NCI-H1694 (cell line): ENCODE results near the gene MBNL1.
"Not testable (repeated sequence)": the region's sequence is repeated elsewhere in the genome, so short reads cannot be mapped to it uniquely, and the experiment has no call there.

Source experiments
- DNase-seq: peaks from one replicate; lab custom pipeline; 2025; lab: John Stamatoyannopoulos, UW

MBNL1 gene

GRCh38 chr3:152350139-152350538 is 81.4 kb downstream of the MBNL1 start:
- DNase-seq: no peak

GRCh38 chr3:152350776-152351175 is 82.0 kb downstream of the MBNL1 start:
- DNase-seq: no peak

GRCh38 chr3:152352554-152352953 is 83.8 kb downstream of the MBNL1 start:
- DNase-seq: no peak

- no peak for DNase-seq
Observed at GRCh38 chr3:152353578-152353977, 84.8 kb downstream of the MBNL1 start.

GRCh38 chr3:152355744-152356665 is 87.3 kb downstream of the MBNL1 start:
- DNase-seq: no peak

- no peak for DNase-seq
Observed at GRCh38 chr3:152356870-152357276, 88.1 kb downstream of the MBNL1 start.

- no peak for DNase-seq
Observed at GRCh38 chr3:152357587-152357986, 88.9 kb downstream of the MBNL1 start.

GRCh38 chr3:152359385-152360248 is 90.9 kb downstream of the MBNL1 start:
- no peak for DNase-seq

GRCh38 chr3:152360302-152360701 is 91.6 kb downstream of the MBNL1 start:
- no peak for DNase-seq

- no peak for DNase-seq
Observed at GRCh38 chr3:152360966-152361365, 92.2 kb downstream of the MBNL1 start.

- DNase-seq: no peak
Observed at GRCh38 chr3:152362086-152362485, 93.4 kb downstream of the MBNL1 start.

GRCh38 chr3:152364237-152364636 is 95.5 kb downstream of the MBNL1 start:
- no peak for DNase-seq

- no peak for DNase-seq
Observed at GRCh38 chr3:152365126-152365525, 96.4 kb downstream of the MBNL1 start.

GRCh38 chr3:152365766-152366593 is 97.3 kb downstream of the MBNL1 start:
- no peak for DNase-seq

- not testable (repeated sequence) for DNase-seq
Observed at GRCh38 chr3:152367192-152367591, 98.5 kb downstream of the MBNL1 start.

- DNase-seq: not testable (repeated sequence)
Observed at GRCh38 chr3:152372633-152373032, 103.9 kb downstream of the MBNL1 start.

- DNase-seq: no peak
Observed at GRCh38 chr3:152373379-152373778, 104.7 kb downstream of the MBNL1 start.

- no peak for DNase-seq
Observed at GRCh38 chr3:152374262-152374990, 105.7 kb downstream of the MBNL1 start.

GRCh38 chr3:152375546-152375945 is 106.8 kb downstream of the MBNL1 start:
- DNase-seq: no peak

- DNase-seq: no peak
Observed at GRCh38 chr3:152376351-152377183, 107.8 kb downstream of the MBNL1 start.
